Hematopoietic multipotent progenitor cell treated with erythropoietin and hydrocortisone succinate and interleukin-3 and kit ligand, for 15 days (in vitro differentiated cells): Measurements from ENCODE around the gene CUX1.
"Not testable (repeated sequence)": the region's sequence is repeated elsewhere in the genome, so short reads cannot be mapped to it uniquely, and the experiment has no call there.

Experiments
- DNase-seq: peaks from one replicate; pipeline ENCODE4 v3.0.0-alpha.2; 2015; ENCODE audit warnings: low spot score

The CUX1 gene, protein sequence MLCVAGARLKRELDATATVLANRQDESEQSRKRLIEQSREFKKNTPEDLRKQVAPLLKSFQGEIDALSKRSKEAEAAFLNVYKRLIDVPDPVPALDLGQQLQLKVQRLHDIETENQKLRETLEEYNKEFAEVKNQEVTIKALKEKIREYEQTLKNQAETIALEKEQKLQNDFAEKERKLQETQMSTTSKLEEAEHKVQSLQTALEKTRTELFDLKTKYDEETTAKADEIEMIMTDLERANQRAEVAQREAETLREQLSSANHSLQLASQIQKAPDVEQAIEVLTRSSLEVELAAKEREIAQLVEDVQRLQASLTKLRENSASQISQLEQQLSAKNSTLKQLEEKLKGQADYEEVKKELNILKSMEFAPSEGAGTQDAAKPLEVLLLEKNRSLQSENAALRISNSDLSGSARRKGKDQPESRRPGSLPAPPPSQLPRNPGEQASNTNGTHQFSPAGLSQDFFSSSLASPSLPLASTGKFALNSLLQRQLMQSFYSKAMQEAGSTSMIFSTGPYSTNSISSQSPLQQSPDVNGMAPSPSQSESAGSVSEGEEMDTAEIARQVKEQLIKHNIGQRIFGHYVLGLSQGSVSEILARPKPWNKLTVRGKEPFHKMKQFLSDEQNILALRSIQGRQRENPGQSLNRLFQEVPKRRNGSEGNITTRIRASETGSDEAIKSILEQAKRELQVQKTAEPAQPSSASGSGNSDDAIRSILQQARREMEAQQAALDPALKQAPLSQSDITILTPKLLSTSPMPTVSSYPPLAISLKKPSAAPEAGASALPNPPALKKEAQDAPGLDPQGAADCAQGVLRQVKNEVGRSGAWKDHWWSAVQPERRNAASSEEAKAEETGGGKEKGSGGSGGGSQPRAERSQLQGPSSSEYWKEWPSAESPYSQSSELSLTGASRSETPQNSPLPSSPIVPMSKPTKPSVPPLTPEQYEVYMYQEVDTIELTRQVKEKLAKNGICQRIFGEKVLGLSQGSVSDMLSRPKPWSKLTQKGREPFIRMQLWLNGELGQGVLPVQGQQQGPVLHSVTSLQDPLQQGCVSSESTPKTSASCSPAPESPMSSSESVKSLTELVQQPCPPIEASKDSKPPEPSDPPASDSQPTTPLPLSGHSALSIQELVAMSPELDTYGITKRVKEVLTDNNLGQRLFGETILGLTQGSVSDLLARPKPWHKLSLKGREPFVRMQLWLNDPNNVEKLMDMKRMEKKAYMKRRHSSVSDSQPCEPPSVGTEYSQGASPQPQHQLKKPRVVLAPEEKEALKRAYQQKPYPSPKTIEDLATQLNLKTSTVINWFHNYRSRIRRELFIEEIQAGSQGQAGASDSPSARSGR (N-terminal part only)

GRCh38 chr7:101817471-101818286 is at the start of gene CUX1:
Gene CUX1, plus strand, starts transcription at chr7:101817626. Its CDS starts 14 bp downstream, at chr7:101817640.
- peak; percentile 29 for DNase-seq

DNA sequence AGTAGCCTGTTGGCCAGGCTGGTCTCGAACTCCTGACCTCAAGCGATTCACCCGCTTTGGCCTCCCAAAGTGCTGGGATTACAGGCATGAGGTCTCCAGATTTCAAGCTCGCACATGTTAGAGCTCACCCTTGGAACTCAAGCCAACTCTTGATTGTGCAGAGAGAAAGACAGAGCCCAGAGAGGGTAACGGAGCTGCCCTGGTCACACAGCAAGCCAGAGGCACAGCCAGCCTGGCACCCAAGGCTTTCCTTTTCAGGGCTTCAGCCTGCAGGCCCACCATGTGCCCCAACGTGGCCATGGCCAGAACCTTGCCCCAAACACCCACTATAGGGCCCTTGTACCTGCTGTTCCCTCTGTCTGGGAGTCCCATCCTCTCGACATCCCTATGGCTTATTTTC is 49.1 kb upstream of the CUX1 start:
- DNase-seq: no peak

DNA sequence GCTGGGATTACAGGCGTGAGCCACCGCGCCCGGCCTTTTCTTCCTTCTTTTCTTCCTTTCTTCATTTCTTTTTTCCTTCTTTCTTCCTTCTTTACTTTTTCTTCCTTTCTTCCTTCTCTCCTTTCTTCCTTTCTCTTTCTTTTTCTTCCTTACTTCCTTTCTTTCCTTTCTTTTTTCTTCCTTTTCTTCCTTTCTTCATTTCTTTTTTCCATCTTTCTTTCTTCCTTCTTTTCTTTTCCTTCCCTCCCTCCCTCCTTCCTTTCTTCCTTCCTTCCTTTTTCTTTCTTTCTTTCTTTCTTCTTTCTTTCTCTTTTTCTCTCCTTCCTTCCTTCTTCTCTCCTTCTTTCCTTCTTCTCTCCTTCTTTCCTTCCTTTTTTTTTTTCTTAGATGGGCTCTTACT is 47.0 kb upstream of the CUX1 start:
- no peak for DNase-seq

GRCh38 chr7:101772508-101773211 is 44.8 kb upstream of the CUX1 start:
- no peak for DNase-seq

DNA sequence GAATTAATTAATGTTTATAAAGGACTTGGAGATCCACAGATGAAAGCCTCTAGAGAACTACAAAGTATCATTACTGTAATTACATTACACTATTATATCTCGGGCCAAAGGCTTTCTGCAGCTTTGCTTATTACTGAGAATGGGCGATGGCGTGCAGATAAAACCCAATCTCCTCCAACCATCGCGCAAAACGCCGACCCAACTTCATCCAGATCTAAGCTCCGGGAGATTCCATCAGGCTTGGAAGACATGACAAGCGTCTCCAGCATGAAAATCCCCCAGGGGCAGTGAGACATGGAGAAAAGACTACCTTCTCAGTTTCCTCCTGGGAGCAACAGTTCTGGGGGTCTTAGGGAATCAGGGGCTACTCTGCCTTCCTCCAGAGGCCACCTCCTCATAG is 42.2 kb upstream of the CUX1 start:
- DNase-seq: no peak

DNA sequence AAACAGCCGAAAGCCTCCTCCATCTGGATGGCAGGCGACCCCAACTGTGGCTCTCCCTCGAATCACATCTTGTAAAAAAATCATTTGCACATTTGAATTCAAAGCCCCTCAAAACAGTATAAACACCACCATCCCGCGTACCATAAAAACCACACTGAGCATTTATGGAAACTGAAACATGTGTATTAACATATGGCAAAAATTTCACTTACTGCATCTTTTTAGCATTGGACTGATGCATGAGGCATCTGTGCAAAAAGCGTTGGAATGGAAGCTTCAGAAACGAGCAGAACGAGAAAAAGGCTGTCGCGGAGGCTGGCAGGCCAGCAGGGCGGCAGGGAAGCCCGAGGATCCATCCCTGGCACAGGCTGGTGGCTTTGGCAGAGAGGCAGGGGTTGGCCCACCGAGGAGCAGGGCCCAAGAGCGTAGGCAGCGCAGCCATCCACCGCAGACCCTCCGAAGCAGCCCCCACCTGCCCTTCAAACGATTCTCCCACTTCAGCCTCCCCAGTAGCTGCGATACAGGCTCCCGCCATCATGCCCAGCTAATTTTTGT is 39.3 kb upstream of the CUX1 start:
- DNase-seq: no peak

DNA sequence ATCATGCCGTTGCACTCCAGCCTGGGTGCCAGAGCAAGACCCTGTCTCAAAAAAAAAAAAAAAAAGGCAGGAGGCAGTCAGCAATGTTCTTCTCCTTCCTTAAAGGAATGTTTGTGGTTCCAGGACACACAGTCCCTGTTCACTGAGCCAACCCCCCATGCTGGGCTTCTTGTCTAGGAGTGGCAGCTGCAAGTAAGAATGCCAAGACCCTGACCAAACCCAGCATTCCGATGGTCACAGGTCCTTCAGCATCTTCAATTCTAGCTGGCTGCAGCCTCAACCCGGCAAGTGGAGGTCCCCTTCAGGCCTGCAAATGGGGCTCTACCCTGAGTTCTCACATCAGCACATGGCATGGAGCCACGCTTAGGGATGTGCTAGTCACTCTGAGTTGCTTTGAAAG is 38.2 kb upstream of the CUX1 start:
- DNase-seq: no peak

- no peak for DNase-seq
Measured at GRCh38 chr7:101780281-101780680, 37.1 kb upstream of the CUX1 start.

- no peak for DNase-seq
Measured at GRCh38 chr7:101781439-101781838, 36.0 kb upstream of the CUX1 start.

- no peak for DNase-seq
Measured at GRCh38 chr7:101782476-101782875, 35.0 kb upstream of the CUX1 start.

DNA sequence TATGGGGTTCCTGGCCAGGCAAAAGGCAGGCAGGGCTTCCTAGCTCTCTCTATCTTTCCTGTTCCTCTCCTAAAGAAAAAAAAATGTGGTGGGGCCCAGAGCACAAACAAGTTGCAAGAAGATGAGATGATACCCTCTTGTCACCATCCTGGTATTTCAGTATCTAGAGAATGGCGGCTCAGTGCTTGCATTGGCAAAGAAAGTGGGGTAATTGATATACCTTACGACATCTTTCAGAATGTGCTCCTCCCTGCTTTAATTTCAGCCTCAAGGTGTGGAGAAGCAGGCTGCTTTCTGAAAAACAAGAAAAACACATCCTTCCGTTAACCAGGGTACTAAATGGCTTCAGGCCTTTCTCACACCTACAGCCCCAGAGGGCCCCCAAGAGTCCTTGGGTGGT is 34.5 kb upstream of the CUX1 start:
- no peak for DNase-seq

DNA sequence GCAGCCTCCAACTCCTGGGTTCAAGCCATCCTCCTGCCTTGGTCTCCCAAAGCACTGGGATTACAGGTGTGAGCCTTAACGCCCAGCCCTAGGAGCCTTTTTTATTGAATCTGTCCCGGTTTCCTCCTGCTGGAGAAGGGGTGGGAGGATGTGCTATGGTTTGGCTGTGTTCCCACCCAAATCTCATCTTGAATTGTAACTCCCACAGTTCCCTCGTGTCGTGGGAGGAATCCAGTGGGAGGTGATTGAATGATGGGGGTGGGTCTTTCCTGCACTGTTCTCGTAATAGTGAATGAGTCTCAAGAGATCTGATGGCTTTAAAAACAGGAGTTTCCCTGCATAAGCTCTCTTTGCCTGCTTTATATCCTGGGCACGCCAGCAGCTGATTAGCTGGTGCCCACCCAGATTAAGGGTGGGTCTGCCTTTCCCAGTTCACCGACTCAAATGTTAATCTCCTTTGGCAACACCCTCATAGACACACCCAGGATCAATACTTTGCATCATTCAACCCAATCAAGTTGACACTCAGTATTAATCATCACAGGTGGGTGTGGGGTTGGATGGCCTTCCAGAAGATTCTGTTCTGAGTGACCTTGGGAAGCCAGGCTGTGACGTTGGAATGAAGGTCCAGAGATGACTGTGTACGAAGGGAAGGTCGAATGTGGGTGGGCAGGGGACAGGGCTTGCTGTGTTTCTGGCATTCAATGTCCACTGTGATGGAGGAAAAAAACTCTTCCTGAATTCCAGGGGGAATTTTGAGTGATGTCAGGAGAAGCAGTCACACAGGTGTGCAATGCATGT is 33.8 kb upstream of the CUX1 start:
- no peak for DNase-seq

DNA sequence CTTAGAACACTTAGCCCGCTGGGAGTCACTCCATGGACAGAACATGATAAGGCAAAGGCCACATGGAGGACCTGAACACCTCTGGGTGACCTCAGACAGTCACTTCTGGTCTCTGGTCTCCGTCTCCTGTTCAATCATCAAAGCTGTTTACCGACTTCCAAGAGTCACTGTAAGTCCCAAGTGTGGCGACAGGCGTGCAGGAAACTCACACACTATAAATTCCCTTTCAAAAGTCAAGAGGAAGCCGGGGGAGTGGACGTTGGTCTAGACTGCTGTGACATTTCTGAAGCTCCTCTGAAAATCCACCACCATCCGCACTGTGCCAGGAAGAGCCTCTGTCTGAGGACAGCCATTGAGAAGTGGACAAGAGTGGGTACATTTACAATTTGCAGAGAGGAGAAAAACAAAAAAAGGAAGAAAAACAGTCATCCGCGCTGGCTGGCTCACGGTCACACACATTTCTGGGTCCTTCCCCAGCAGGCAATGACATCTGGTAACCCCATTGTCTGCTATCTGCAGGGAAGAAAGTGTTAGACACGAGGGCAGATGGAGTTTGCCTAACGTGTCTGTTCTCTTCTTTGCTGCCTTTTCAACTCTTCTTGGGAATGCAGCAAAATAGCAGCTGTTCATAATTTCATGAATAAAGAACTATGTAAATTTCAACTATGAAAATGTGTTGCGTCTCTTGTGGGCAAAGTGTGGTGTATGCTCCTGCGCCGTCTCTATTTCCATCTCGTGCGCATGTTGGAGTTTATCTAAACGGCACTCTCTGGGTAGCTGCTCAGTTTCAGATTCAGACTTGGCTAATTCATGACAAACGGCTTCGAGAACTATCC is 32.9 kb upstream of the CUX1 start:
- DNase-seq: no peak

DNA sequence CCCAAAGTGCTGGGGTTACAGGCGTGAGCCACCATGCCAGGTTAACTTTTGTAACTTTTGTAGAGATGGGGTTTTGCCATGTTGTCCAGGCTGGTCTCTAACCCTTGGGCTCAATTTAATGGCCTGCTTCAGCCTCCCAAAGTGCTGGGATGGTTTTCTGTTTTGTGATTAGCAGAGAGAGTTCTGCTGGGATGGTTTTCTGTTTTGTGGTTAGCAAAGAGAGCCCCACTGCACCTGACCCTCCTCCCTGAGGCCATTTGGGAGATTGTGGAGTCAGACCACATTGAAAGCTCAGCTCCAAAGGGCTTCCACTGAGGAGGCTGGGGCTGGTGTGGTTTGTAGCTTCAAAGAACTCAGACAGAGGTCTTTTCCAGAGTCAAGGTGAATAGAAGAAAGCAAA is 29.6 kb upstream of the CUX1 start:
- no peak for DNase-seq

DNA sequence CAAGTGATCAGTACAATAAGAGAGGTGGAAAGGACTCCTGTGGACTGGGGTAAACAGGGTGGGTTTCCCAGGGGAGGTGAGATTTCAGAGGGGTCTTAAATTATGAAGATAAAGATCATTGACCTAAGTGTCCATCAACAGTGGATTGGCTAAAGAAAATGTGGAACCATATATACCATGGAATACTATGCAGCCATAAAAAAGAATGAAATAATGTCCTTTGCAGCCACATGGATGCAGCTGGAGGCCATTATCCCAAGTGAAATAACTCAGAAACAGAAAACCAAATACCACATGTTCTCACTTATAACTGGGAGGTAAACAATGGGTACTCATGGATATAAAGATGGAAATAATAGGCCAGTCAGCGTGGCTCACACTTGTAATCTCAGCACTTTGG is 28.9 kb upstream of the CUX1 start:
- no peak for DNase-seq

- DNase-seq: no peak
Measured at GRCh38 chr7:101790566-101791293, 26.7 kb upstream of the CUX1 start.

DNA sequence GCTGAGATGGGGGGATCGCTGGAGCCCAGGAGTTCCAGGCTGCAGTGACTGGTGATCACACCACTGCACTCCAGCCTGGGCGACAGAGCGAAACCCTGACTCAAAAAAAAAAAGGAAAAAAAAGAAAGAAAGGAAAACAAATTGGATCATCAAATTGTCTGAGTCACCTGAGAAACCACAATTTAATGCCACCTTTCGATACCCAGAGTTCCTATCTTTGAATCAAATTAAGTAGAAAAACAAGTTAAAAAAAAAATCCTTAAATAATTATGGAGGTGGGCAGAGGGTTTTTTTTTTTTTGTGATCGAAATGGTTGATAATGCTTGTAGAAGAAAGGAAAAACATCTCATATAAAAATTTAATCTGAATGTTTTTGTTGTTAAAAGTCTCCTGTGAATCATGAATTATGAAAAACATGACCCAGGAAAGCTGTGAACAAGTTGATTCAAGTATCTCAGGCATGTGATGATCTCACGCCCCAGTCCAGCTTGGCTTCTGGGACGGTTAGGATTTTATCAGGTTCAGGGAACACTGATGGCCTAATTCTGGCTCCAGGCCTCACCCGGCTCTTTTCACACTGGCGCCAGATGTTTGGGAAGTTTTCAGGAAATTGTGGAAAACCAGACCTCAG is 25.3 kb upstream of the CUX1 start:
- no peak for DNase-seq

DNA sequence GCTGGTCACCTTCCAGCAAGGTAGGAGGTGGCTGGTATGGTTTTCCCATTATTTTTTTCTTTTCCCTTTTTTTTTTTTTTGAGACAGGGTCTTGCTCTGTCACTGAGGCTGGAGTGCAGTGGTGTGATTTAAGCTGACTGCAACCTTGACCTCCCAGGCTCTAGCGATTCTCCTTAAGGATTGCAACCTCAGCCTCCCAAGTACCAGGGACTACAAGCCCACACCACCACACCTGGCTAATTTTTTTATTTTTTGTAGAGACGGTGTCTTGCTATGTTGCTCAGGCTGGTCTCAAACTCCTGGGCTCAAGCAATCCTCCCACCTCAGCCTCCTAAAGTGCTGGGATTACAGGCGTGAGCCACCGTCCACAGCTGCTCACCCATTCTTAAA is 24.7 kb upstream of the CUX1 start:
- DNase-seq: not testable (repeated sequence)
